HepG2 (cell line): ENCODE measurements around the gene HOXA6. TPM values are rescaled to one million over a fixed set of nuclear protein-coding genes. Genes with fewer than 3 reads are reported as not detected.
A peak's percentile ranks its signal among the peaks of the same experiment; 100 is the strongest.

ENCODE experiments used
- CEBPB ChIP-seq: IDR thresholded peaks from 2 replicates; pipeline ENCODE4 v1.6.1; 2011; ENCODE audit warnings: low read depth, low read length, improper control_type of control experiment, borderline replicate concordance
- CERS6 ChIP-seq: sonication (generic); formaldehyde crosslinking; IDR thresholded peaks from 2 replicates; pipeline ENCODE4 v1.5.0; 2020; ENCODE audit warnings: missing genetic modification reagents
- FLYWCH1 ChIP-seq: sonication (generic); formaldehyde crosslinking; IDR thresholded peaks from 2 replicates; pipeline ENCODE4 v1.8.1; 2023; ENCODE audit warnings: mild to moderate bottlenecking, missing genetic modification reagents
- HOXA5 ChIP-seq: sonication (generic); formaldehyde crosslinking; IDR thresholded peaks from 2 replicates; pipeline ENCODE4 v1.4.0; 2020; ENCODE audit warnings: missing genetic modification reagents
- HOXD1 ChIP-seq: sonication (generic); formaldehyde crosslinking; IDR thresholded peaks from 2 replicates; pipeline ENCODE4 v1.5.0; 2020; ENCODE audit warnings: missing genetic modification reagents
- JDP2 ChIP-seq: sonication (generic); formaldehyde crosslinking; IDR thresholded peaks from 2 replicates; pipeline ENCODE4 v1.8.1; 2022; ENCODE audit warnings: missing genetic modification reagents, borderline replicate concordance
- KDM5B ChIP-seq: sonication (generic); formaldehyde crosslinking; IDR thresholded peaks from 2 replicates; pipeline ENCODE4 v1.4.0; 2020; ENCODE audit warnings: missing genetic modification reagents, mild to moderate bottlenecking, borderline replicate concordance
- KLF15 ChIP-seq: sonication (generic); formaldehyde crosslinking; IDR thresholded peaks from 2 replicates; pipeline ENCODE4 v1.8.1; 2023; ENCODE audit warnings: borderline replicate concordance, mild to moderate bottlenecking, inconsistent platforms, missing genetic modification reagents, mixed read lengths
- MLX ChIP-seq: IDR thresholded peaks from 2 replicates; pipeline ENCODE4 v1.6.1; 2016
- MYC ChIP-seq: sonication (generic); formaldehyde crosslinking; IDR thresholded peaks from 2 replicates; pipeline ENCODE4 v1.9.0; 2021; ENCODE audit warnings: missing genetic modification reagents, borderline replicate concordance
- NCOA2 ChIP-seq: sonication (generic); formaldehyde crosslinking; IDR thresholded peaks from 2 replicates; pipeline ENCODE4 v1.8.0; 2022; ENCODE audit warnings: inconsistent platforms
- NCOR1 ChIP-seq: fragments of 200-600 bp; sonication (generic); IDR thresholded peaks from 2 replicates; pipeline ENCODE4 v1.7.0; 2017; ENCODE audit warnings: antibody characterized with exemption, low read length, borderline replicate concordance
- NR0B2 ChIP-seq: sonication (generic); formaldehyde crosslinking; IDR thresholded peaks from 2 replicates; pipeline ENCODE4 v1.4.0; 2020; ENCODE audit warnings: mild to moderate bottlenecking, missing genetic modification reagents
- RAD51 ChIP-seq: fragments of 450-650 bp; IDR thresholded peaks from 2 replicates; pipeline ENCODE4 v1.6.1; 2016; ENCODE audit warnings: borderline replicate concordance
- RARG ChIP-seq: sonication (generic); formaldehyde crosslinking; IDR thresholded peaks from 2 replicates; pipeline ENCODE4 v1.4.0; 2020; ENCODE audit warnings: low read depth, mild to moderate bottlenecking, missing genetic modification reagents
- RFXANK ChIP-seq: IDR thresholded peaks from 2 replicates; pipeline ENCODE4 v1.6.1; 2016
- SIN3A ChIP-seq: IDR thresholded peaks from 2 replicates; pipeline ENCODE4 v1.6.1; 2011; ENCODE audit warnings: low read depth, mild to moderate bottlenecking, control low read depth, low read length, borderline replicate concordance
- SMARCE1 ChIP-seq: fragments of 450-650 bp; IDR thresholded peaks from 2 replicates; pipeline ENCODE4 v1.6.1; 2017; ENCODE audit warnings: borderline replicate concordance
- TFAP4 ChIP-seq: sonication (generic); IDR thresholded peaks from 2 replicates; pipeline ENCODE4 v1.6.1; 2016; ENCODE audit warnings: low read depth, borderline replicate concordance
- YEATS2 ChIP-seq: sonication (generic); formaldehyde crosslinking; IDR thresholded peaks from 2 replicates; pipeline ENCODE4 v1.4.0; 2020; ENCODE audit warnings: missing genetic modification reagents, borderline replicate concordance
- ZFP41 ChIP-seq: sonication (generic); formaldehyde crosslinking; IDR thresholded peaks from 2 replicates; pipeline ENCODE4 v1.4.0; 2020; ENCODE audit warnings: mild to moderate bottlenecking, missing genetic modification reagents, borderline replicate concordance
- ZFP82 ChIP-seq: sonication (generic); formaldehyde crosslinking; IDR thresholded peaks from 2 replicates; pipeline ENCODE4 v1.5.1; 2020; ENCODE audit warnings: mild to moderate bottlenecking, missing genetic modification reagents, borderline replicate concordance
- ZNF260 ChIP-seq: sonication (generic); formaldehyde crosslinking; IDR thresholded peaks from 2 replicates; pipeline ENCODE4 v1.4.0; 2020; ENCODE audit warnings: missing genetic modification reagents, low read depth, mild to moderate bottlenecking, borderline replicate concordance
- ZNF33B ChIP-seq: sonication (generic); formaldehyde crosslinking; IDR thresholded peaks from 2 replicates; pipeline ENCODE4 v1.5.1; 2020; ENCODE audit warnings: mild to moderate bottlenecking, missing genetic modification reagents
- ZNF562 ChIP-seq: sonication (generic); formaldehyde crosslinking; IDR thresholded peaks from 2 replicates; pipeline ENCODE4 v1.8.0; 2022; ENCODE audit warnings: missing genetic modification reagents, borderline replicate concordance
- ZNF800 ChIP-seq: sonication (generic); formaldehyde crosslinking; IDR thresholded peaks from 2 replicates; pipeline ENCODE4 v1.4.0; 2020; ENCODE audit warnings: missing genetic modification reagents
- polyA plus RNA-seq, 8 experiments: library from polyadenylated mRNA; depleted of rRNA in 3 of 8; stranded (reverse) in 7 of 8; unstranded in 1 of 8; fragments of >200 nt; fragmentation: Illumina TruSeq in 4 of 8; extraction: Trizol in 4 of 8; gene quantifications; 2 replicates each; pipeline versions ENCODE4 v1.2.1 to v1.2.3, GENCODE V29; 2011 to 2016; ENCODE audit warnings: low read depth in 4 of 8, missing spikeins in 1 of 8, mixed read lengths in 1 of 8; ENCODE audit not compliant: insufficient read depth in 1 of 8
- total RNA-seq, 5 experiments: library from RNA; depleted of rRNA; stranded (reverse); fragments of >200 nt; fragmentation: Illumina TruSeq; extraction: Trizol; gene quantifications; 2 replicates each; pipeline ENCODE4 v1.2.3, GENCODE V29; 2016; ENCODE audit warnings: low read depth in 1 of 5

The HOXA6 gene
- total and polyA plus RNA-seq, 2 of the 13 experiments (the other 11 are each of a cell fraction or from before 2014, with no cell fraction given) = 1.3 to 1.5 TPM

GRCh38 chr7:27122077-27122910 lies 25.3 kb downstream of the HOXA6 start (continued):
- TF ChIP-seq MYC (CRISPR knock-in tag) (peak; percentile 74; the same call in 1 of the 2 replicates), ZNF800 (no peak), TFAP4 (no peak), YEATS2 (CRISPR knock-in tag) (peak; percentile 23; the same call in 1 of the 2 replicates), NCOR1 (peak; percentile 90), ZNF33B (CRISPR knock-in tag) (no peak), ZFP41 (no peak), ZNF562 (no peak), RFXANK (CRISPR knock-in tag) (0 out of 2 replicates have a peak, but pooled peaks have one; percentile 28), NR0B2 (no peak), HOXA5 (CRISPR knock-in tag) (no peak), SIN3A (peak; percentile 45; the same call in 1 of the 2 replicates), SMARCE1 (no peak), MLX (CRISPR knock-in tag) (0 out of 2 replicates have a peak, but pooled peaks have one; percentile 20), ZFP82 (CRISPR knock-in tag) (no peak), ZNF260 (CRISPR knock-in tag) (no peak), FLYWCH1 (CRISPR knock-in tag) (no peak), RARG (CRISPR knock-in tag) (no peak), CEBPB (no peak), NCOA2 (CRISPR knock-in tag) (peak; percentile 80; the same call in 1 of the 2 replicates), JDP2 (no peak), KDM5B (CRISPR knock-in tag) (peak; percentile 16; the same call in 1 of the 2 replicates), RAD51 (no peak), CERS6 (CRISPR knock-in tag) (no peak), KLF15 (CRISPR knock-in tag) (no peak; the same call in 1 of the 2 replicates), HOXD1 (CRISPR knock-in tag) (no peak)
